GM10248 (cell line): ENCODE results near the gene RAET1E.

Source experiments
- CTCF ChIA-PET: fragments of 300-600 bp; sonication (Branson Sonifier 250); formaldehyde crosslinking; extraction: SDS; loops from one replicate; lab custom pipeline; 2021; ENCODE audit warnings: antibody characterized with exemption; lab: Yijun Ruan, JAX
- POLR2A ChIA-PET: fragments of 350-650 bp; sonication (Branson Sonifier 250); formaldehyde crosslinking; extraction: SDS; loops from one replicate; lab custom pipeline; 2020; ENCODE audit warnings: antibody characterized with exemption; lab: Yijun Ruan, JAX
- DNase-seq: peaks from one replicate; pipeline ENCODE4 v3.0.0; 2012; ENCODE audit errors: extremely low spot score
- CTCF ChIP-seq: IDR thresholded peaks from 2 replicates; pipeline ENCODE4 v1.5.1; 2012; ENCODE audit warnings: mild to moderate bottlenecking, low read depth; ENCODE audit errors: extremely low read depth, missing control alignments, control extremely low read depth

RAET1E gene

GRCh38 chr6:149907317-149907716 is 9.4 kb upstream of the RAET1E start:
- ChIA-PET POLR2A (no interaction called here), CTCF (no interaction called here)
- DNase-seq, result no peak

GRCh38 chr6:149906405-149906804 is 8.5 kb upstream of the RAET1E start:
- no peak for DNase-seq
- TF ChIP-seq CTCF, result no peak
- ChIA-PET CTCF (interaction anchor here (2.1 to 3.4 kb wide), 2 partner anchors 18 to 21 kb away, joined by 5 to 12 read pairs; no protein-coding TSS in a partner anchor), POLR2A (no interaction called here)

More at GRCh38 chr6:149907317-149907716, 9.4 kb upstream of the RAET1E start:
- no peak for TF ChIP-seq CTCF

GRCh38 chr6:149905911-149906371 is 8.0 kb upstream of the RAET1E start:
- POLR2A ChIA-PET, result no interaction called here
- CTCF ChIA-PET, result interaction anchor here (1.1 to 3.4 kb wide), 4 partner anchors 10 to 44 kb away, joined by 3 to 12 read pairs (median 4); no protein-coding TSS in a partner anchor
- no peak for TF ChIP-seq CTCF
- no peak for DNase-seq

GRCh38 chr6:149905371-149905910 is 7.5 kb upstream of the RAET1E start:
- ChIA-PET CTCF (interaction anchor here (1.1 to 3.4 kb wide), 5 partner anchors 11 to 70 kb away, joined by 3 to 12 read pairs (median 3); no protein-coding TSS in a partner anchor), POLR2A (no interaction called here)
- TF ChIP-seq CTCF, result no peak

GRCh38 chr6:149904661-149905370 is 6.9 kb upstream of the RAET1E start:
- no peak for DNase-seq
- no peak for TF ChIP-seq CTCF
- ChIA-PET POLR2A (interaction anchor here (0.5 kb wide), 1 partner anchor 1084 kb away, joined by 3 read pairs; no protein-coding TSS in a partner anchor), CTCF (interaction anchor here (1.0 to 3.4 kb wide), 6 partner anchors 12 to 83 kb away, joined by 3 to 12 read pairs (median 3); no protein-coding TSS in a partner anchor)

More at GRCh38 chr6:149905371-149905910, 7.5 kb upstream of the RAET1E start:
- no peak for DNase-seq

GRCh38 chr6:149903938-149904611 is 6.2 kb upstream of the RAET1E start:
- no peak for DNase-seq
- POLR2A ChIA-PET, result no interaction called here
- CTCF ChIA-PET, result interaction anchor here (1.0 to 3.4 kb wide), 4 partner anchors 18 to 82 kb away, joined by 3 to 12 read pairs (median 4); no protein-coding TSS in a partner anchor
- no peak for TF ChIP-seq CTCF
